ENCODE data around the gene ZNF83.

DNA sequence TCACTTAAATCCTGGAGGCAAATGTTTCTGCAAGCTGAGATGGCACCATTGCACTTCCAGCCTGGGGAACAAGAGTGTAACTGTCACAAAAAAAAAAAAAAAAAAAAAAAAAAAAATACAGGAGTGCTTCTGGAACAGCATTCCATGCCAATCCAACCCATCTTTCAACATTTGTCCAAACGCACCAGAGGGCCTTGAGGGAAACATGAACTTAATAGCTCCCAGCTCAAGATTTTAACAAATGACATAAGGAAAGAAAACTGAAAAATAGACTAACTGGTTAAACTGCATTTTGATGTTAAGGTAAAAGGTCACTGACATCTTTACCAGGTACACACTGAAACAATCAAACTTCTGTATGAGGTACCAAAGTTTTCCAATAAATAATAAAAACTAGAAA lies 47.7 kb upstream of the ZNF83 start:
- TF ChIP-seq, protein P1, sequence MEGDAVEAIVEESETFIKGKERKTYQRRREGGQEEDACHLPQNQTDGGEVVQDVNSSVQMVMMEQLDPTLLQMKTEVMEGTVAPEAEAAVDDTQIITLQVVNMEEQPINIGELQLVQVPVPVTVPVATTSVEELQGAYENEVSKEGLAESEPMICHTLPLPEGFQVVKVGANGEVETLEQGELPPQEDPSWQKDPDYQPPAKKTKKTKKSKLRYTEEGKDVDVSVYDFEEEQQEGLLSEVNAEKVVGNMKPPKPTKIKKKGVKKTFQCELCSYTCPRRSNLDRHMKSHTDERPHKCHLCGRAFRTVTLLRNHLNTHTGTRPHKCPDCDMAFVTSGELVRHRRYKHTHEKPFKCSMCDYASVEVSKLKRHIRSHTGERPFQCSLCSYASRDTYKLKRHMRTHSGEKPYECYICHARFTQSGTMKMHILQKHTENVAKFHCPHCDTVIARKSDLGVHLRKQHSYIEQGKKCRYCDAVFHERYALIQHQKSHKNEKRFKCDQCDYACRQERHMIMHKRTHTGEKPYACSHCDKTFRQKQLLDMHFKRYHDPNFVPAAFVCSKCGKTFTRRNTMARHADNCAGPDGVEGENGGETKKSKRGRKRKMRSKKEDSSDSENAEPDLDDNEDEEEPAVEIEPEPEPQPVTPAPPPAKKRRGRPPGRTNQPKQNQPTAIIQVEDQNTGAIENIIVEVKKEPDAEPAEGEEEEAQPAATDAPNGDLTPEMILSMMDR (IDR thresholded peaks at IDR 0.05), result no peak
- TF ChIP-seq POLR2A (IDR thresholded peaks at IDR 0.05), result no peak

Data from esophagus squamous epithelium (tissue), 4 donors.